Keratinocyte (primary cell): ENCODE measurements around the gene MYLK4. TPM values are rescaled to one million over a fixed set of nuclear protein-coding genes. Genes with fewer than 3 reads are reported as not detected.

ENCODE experiments used
- DNase-seq: peaks from one replicate; pipeline ENCODE4 v3.0.0-alpha.2; 2011; ENCODE audit warnings: low read depth, missing footprints, low spot score
- FAIRE-seq: peaks from 2 replicates; lab custom pipeline; 2011; peaks lifted over from hg19 to GRCh38; lab: Jason Lieb, UNC
- H2AFZ ChIP-seq: 2 replicates; pipeline ENCODE4 v1.6.0; 2012; ENCODE audit warnings: low read length, control low read depth, inconsistent platforms; ENCODE audit not compliant: control insufficient read depth
- H3K27ac ChIP-seq: 2 replicates; pipeline ENCODE4 v1.5.1; 2011; ENCODE audit warnings: low read length; ENCODE audit not compliant: control insufficient read depth, insufficient read depth
- H3K27me3 ChIP-seq: 3 replicates; pipeline ENCODE4 v1.6.0; 2011; ENCODE audit warnings: low read length; ENCODE audit not compliant: control insufficient read depth, insufficient read depth; ENCODE audit errors: extremely low read depth
- H3K36me3 ChIP-seq, 2 experiments: 2 replicates in 1 of 2; 3 replicates in 1 of 2; pipeline ENCODE4 v1.5.1; 2011; ENCODE audit warnings: low read length in 2 of 2, mild to moderate bottlenecking in 1 of 2; ENCODE audit not compliant: control insufficient read depth in 2 of 2, insufficient read depth in 2 of 2; ENCODE audit errors: extremely low read depth in 1 of 2
- H3K4me1 ChIP-seq: 3 replicates; pipeline ENCODE4 v1.5.1; 2011; ENCODE audit warnings: low read length; ENCODE audit not compliant: control insufficient read depth, insufficient read depth; ENCODE audit errors: extremely low read depth
- H3K4me2 ChIP-seq: 3 replicates; pipeline ENCODE4 v1.6.0; 2011; ENCODE audit warnings: low read depth, low read length; ENCODE audit not compliant: control insufficient read depth, insufficient read depth; ENCODE audit errors: extremely low read depth
- H3K4me3 ChIP-seq, 3 experiments: fragments of 200-600 bp in 1 of 3; sonication (generic) in 1 of 3; 2 replicates in 2 of 3; 3 replicates in 1 of 3; pipeline ENCODE4 v1.5.1; 2011 to 2016; ENCODE audit warnings: low read length in 3 of 3, mild to moderate bottlenecking in 3 of 3, control low read depth in 2 of 3, inconsistent platforms in 1 of 3, low read depth in 1 of 3, mixed read lengths in 1 of 3, mixed run types in 1 of 3, moderate library complexity in 1 of 3; ENCODE audit not compliant: control insufficient read depth in 2 of 3, insufficient read depth in 2 of 3; ENCODE audit errors: extremely low read depth in 1 of 3
- H3K79me2 ChIP-seq: 2 replicates; pipeline ENCODE4 v1.6.0; 2012; ENCODE audit warnings: low read length; ENCODE audit not compliant: control insufficient read depth, insufficient read depth
- H3K9ac ChIP-seq: 3 replicates; pipeline ENCODE4 v1.6.0; 2011; ENCODE audit warnings: low read length; ENCODE audit not compliant: control insufficient read depth, insufficient read depth; ENCODE audit errors: extremely low read depth
- H3K9me1 ChIP-seq: 3 replicates; pipeline ENCODE4 v1.6.0; 2011; ENCODE audit warnings: low read length; ENCODE audit not compliant: control insufficient read depth, insufficient read depth; ENCODE audit errors: extremely low read depth
- H3K9me3 ChIP-seq: 2 replicates; pipeline ENCODE4 v1.5.1; 2012; ENCODE audit warnings: low read depth, low read length; ENCODE audit not compliant: control insufficient read depth
- H4K20me1 ChIP-seq: 3 replicates; pipeline ENCODE4 v1.6.0; 2011; ENCODE audit warnings: low read length; ENCODE audit not compliant: control insufficient read depth, insufficient read depth; ENCODE audit errors: extremely low read depth
- CTCF ChIP-seq, 3 experiments: IDR thresholded peaks in 1 of 3; conservative IDR thresholded peaks in 1 of 3; optimal IDR thresholded peaks in 1 of 3; 2 replicates in 2 of 3; 3 replicates in 1 of 3; pipeline versions ENCODE3 to v1.5.1; 2011; ENCODE audit warnings: low read length in 3 of 3, mild to moderate bottlenecking in 3 of 3, moderate library complexity in 2 of 3, control low read depth in 1 of 3, inconsistent platforms in 1 of 3; ENCODE audit not compliant: insufficient read depth in 2 of 3; ENCODE audit errors: extremely low read depth in 1 of 3
- EZH2 ChIP-seq: IDR thresholded peaks from one replicate; pipeline ENCODE4 v1.6.1; 2012; ENCODE audit warnings: inconsistent platforms, mild to moderate bottlenecking, low read length, moderate library complexity
- dilution Hi-C: fragments of 300-500 bp; cut with MboI; formaldehyde crosslinking; loops from one replicate; pipeline ENCODE4 v1.7.0; 2020; ENCODE audit warnings: low sequenced_read_pairs; ENCODE audit not compliant: extremely low pct_ligation_motif_present
- polyA plus RNA-seq, 5 experiments: library from polyadenylated mRNA; depleted of rRNA in 3 of 5; stranded (reverse) in 3 of 5; stranded (forward) in 1 of 5; unstranded in 1 of 5; fragments of >200 nt; gene quantifications; 1 replicate in 1 of 5; 2 replicates in 3 of 5; 3 replicates in 1 of 5; pipeline versions ENCODE4 v1.2.1 to v1.2.3, GENCODE V29; 2011 to 2012; ENCODE audit warnings: missing spikeins in 2 of 5, low read depth in 1 of 5, low replicate concordance in 1 of 5

MYLK4 gene
- polyA plus RNA-seq, 1 donor (not counting 4 experiments of a cell fraction or from before 2014, with no cell fraction given) = 0.31 TPM

DNA sequence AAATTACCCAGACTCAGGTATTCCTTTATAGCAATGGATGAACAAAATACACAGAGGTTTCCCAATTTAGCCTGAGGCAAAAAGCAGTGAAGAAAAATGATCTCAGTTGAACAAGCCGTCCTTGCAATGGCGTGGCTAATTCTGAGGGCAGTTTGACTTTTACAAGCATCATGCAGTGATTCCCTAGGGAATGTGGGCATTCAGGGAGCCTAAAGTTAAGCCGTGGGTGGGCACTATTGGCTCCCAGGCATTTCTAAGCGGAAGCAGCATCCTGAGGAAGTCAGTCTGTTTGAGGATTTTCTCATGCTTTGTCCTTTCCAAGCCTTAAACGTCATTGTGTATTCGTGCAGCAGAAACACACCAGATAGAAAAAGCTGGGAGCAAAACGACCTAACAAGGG is 133.9 kb downstream of the MYLK4 start:
- H2AFZ ChIP-seq = no peak overlapping the region
- DNase-seq = no peak
- dilution Hi-C loops = no loop called here

GRCh38 chr6:2615251-2615650 is 135.5 kb downstream of the MYLK4 start:
- no peaks in the 10 kb centered on the region for H4K20me1 ChIP-seq
- dilution Hi-C loops = no loop called here
- no peak overlapping the region for H3K27ac ChIP-seq
- no peak for TF ChIP-seq EZH2
- TF ChIP-seq CTCF (optimal IDR thresholded peaks at IDR 0.05 in 1 of 3, IDR thresholded peaks at IDR 0.05 in 1 of 3, conservative IDR thresholded peaks at IDR 0.05 in 1 of 3; ENCODE audit: extremely low read depth in 1 of 3, insufficient read depth in 2 of 3, low read length in 3 of 3) = no peak
- H2AFZ ChIP-seq = no peak overlapping the region
- no peaks in the 10 kb centered on the region for H3K9me1 ChIP-seq
- H3K9ac ChIP-seq = no peak overlapping the region
- H3K4me1 ChIP-seq = no peaks in the 10 kb centered on the region
- H3K9me3 ChIP-seq = no peaks in the 10 kb centered on the region
- DNase-seq = no peak
- H3K27me3 ChIP-seq = peaks cover 12% of the 10 kb centered on the region
- H3K36me3 ChIP-seq = no peaks in the 10 kb centered on the region
- H3K4me3 ChIP-seq = no peak overlapping the region
- no peak overlapping the region for H3K4me2 ChIP-seq
- H3K79me2 ChIP-seq = no peaks in the 10 kb centered on the region
- FAIRE-seq = no peak

More for the DNA sequence above, 133.9 kb downstream of the MYLK4 start:
- Histone ChIP-seq H3K4me1 (no peaks in the 10 kb centered on the region), H3K27ac (no peak overlapping the region), H3K9me3 (no peaks in the 10 kb centered on the region), H3K79me2 (no peaks in the 10 kb centered on the region), H3K9me1 (no peaks in the 10 kb centered on the region), H3K4me2 (no peak overlapping the region), H3K36me3 (no peaks in the 10 kb centered on the region), H3K27me3 (peaks cover 12% of the 10 kb centered on the region), H3K4me3 (no peak overlapping the region), H3K9ac (no peak overlapping the region), H4K20me1 (no peaks in the 10 kb centered on the region)
- no peak for FAIRE-seq
- no peak for TF ChIP-seq EZH2
- no peak for TF ChIP-seq CTCF (optimal IDR thresholded peaks at IDR 0.05 in 1 of 3, IDR thresholded peaks at IDR 0.05 in 1 of 3, conservative IDR thresholded peaks at IDR 0.05 in 1 of 3; ENCODE audit: extremely low read depth in 1 of 3, insufficient read depth in 2 of 3, low read length in 3 of 3)
